HG02571 (cell line): ENCODE data around the gene CNN1.
"Not testable (repeated sequence)": the region's sequence is repeated elsewhere in the genome, so short reads cannot be mapped to it uniquely, and the experiment has no call there.

ENCODE experiments used
- ATAC-seq: cut with Tn5 transposase; IDR thresholded peaks from one replicate; pipeline ENCODE4 v1.9.1; 2021; ENCODE audit warnings: mild to moderate bottlenecking, moderate library complexity; ENCODE audit not compliant: unreplicated experiment

Gene CNN1

GRCh38 chr19:11598103-11598483, 59.4 kb downstream of the CNN1 start:
- no peak for ATAC-seq

DNA sequence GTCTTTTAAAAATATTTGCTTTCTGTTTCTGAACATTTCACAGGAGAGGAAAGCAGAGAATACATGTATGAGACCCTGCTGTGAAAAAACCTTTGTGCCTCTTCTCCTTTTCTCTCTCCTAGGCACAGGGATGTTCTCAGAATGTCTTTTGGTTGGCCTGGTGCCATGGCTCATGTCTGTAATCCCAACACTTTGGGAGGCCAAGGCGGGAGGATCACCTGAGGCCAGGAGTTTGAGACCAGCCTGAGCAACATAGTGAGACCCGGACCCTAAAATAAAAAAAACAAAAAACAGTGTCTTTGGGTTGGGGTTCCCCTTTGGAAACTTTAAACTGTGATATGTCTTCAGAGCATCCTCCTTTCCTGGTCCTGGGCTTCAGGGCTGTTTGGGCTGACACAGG, 60.1 kb downstream of the CNN1 start:
- ATAC-seq, result no peak

DNA sequence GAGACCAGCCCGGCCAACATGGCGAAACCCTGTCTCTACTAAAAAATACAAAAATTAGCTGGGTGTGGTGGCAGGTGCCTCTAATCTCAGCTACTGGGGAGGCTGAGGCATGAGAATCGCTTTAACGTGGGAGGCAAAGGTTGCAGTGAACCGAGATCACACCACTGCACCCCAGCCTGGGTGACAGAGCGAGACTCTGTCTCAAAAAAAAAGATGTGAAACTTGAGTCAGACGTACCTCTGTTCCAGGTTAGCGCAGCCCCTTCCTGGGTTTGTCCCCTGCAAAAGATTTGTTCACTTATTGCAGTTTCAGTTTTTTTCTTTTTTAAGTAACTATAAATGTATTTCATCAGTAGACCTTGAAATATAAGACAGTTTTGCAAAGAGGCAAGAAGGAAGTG, 61.1 kb downstream of the CNN1 start:
- not testable (repeated sequence) for ATAC-seq
